ENCODE results near the gene ELF5. TPM values are rescaled to one million over a fixed set of nuclear protein-coding genes. Genes with fewer than 3 reads are reported as not detected.

ELF5 gene
- polyA plus RNA-seq, 1 donor from 2014 or later = not detected

DNA sequence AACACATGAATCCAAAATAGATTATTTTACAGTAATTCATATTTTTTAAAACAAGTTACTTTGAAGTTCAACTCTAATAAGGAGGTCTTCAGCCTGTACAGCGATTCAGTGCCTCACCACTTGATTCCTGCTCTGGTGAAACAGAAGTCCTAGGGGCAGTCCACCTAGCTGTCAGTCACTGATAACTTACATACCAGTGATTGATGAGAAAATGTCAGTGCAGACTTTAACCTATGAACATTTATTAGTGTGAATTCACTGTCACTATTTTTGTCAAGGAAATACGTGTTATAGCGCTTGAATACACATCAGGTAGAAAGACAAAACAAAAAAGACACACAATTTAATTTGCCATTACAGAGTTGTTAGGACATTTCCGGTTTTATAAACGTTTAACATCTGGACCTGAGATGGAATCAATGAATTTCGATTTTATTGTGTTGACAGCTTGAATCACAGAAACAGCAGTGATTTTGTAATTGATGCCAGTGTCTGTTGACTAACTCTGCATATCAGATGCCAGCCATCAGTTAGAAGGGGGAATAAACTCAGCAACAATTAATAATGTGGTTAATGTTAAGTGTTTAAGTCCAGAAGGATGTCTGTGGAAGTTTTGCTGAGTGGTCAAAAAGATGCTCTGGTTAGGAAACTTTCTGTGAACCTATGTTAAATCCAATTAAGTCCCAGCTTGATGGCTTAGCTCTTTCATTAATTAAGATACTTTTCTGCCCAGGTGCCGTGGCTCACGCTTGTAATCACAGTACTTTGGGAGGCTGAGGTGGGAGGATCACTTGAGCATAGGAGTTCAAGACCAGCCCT, 34.5 kb downstream of the ELF5 start:
- Histone ChIP-seq H3K4me3 (ENCODE audit: low read length) (no peak overlapping the region), H4K20me1 (ENCODE audit: insufficient read depth) (no peaks in the 10 kb centered on the region), H3F3A (ENCODE audit: insufficient read depth, low read length, poor library complexity, severe bottlenecking) (no peaks in the 10 kb centered on the region), H3K4me2 (ENCODE audit: low read length) (no peak overlapping the region), H3K9ac (ENCODE audit: low read length) (no peak overlapping the region), H3K27ac (ENCODE audit: low read length) (no peak overlapping the region), H3K9me3 (ENCODE audit: low read length) (no peaks in the 10 kb centered on the region), H2AFZ (ENCODE audit: low read depth, low read length) (no peak overlapping the region), H3K9me2 (ENCODE audit: insufficient read depth, low read length) (no peaks in the 10 kb centered on the region), H3K27me3 (ENCODE audit: insufficient read depth, low read depth, low read length) (no peaks in the 10 kb centered on the region), H3K79me2 (replicated peaks; ENCODE audit: insufficient read depth, low read length) (no peaks in the 10 kb centered on the region), H3K36me3 (ENCODE audit: insufficient read depth, low read length) (no peaks in the 10 kb centered on the region)
- TF ChIP-seq, protein P1, sequence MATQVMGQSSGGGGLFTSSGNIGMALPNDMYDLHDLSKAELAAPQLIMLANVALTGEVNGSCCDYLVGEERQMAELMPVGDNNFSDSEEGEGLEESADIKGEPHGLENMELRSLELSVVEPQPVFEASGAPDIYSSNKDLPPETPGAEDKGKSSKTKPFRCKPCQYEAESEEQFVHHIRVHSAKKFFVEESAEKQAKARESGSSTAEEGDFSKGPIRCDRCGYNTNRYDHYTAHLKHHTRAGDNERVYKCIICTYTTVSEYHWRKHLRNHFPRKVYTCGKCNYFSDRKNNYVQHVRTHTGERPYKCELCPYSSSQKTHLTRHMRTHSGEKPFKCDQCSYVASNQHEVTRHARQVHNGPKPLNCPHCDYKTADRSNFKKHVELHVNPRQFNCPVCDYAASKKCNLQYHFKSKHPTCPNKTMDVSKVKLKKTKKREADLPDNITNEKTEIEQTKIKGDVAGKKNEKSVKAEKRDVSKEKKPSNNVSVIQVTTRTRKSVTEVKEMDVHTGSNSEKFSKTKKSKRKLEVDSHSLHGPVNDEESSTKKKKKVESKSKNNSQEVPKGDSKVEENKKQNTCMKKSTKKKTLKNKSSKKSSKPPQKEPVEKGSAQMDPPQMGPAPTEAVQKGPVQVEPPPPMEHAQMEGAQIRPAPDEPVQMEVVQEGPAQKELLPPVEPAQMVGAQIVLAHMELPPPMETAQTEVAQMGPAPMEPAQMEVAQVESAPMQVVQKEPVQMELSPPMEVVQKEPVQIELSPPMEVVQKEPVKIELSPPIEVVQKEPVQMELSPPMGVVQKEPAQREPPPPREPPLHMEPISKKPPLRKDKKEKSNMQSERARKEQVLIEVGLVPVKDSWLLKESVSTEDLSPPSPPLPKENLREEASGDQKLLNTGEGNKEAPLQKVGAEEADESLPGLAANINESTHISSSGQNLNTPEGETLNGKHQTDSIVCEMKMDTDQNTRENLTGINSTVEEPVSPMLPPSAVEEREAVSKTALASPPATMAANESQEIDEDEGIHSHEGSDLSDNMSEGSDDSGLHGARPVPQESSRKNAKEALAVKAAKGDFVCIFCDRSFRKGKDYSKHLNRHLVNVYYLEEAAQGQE (IDR thresholded peaks at IDR 0.05; ENCODE audit: borderline replicate concordance) = no peak
- TF ChIP-seq MXI1 (conservative IDR thresholded peaks at IDR 0.05; ENCODE audit: poor library complexity, severe bottlenecking) (no peak), TAF1 (IDR thresholded peaks at IDR 0.05; ENCODE audit: low read depth) (no peak), EZH2 (IDR thresholded peaks at IDR 0.05; ENCODE audit: borderline replicate concordance, insufficient read depth, low read length, poor library complexity, severe bottlenecking) (no peak), POLR2AphosphoS5 (IDR thresholded peaks at IDR 0.05) (no peak), EP300 (conservative IDR thresholded peaks at IDR 0.05; ENCODE audit: poor library complexity, severe bottlenecking) (no peak), RAD21 (conservative IDR thresholded peaks at IDR 0.05) (no peak), SMC3 (conservative IDR thresholded peaks at IDR 0.05; ENCODE audit: poor library complexity) (no peak)
- TF ChIP-seq, protein P2, sequence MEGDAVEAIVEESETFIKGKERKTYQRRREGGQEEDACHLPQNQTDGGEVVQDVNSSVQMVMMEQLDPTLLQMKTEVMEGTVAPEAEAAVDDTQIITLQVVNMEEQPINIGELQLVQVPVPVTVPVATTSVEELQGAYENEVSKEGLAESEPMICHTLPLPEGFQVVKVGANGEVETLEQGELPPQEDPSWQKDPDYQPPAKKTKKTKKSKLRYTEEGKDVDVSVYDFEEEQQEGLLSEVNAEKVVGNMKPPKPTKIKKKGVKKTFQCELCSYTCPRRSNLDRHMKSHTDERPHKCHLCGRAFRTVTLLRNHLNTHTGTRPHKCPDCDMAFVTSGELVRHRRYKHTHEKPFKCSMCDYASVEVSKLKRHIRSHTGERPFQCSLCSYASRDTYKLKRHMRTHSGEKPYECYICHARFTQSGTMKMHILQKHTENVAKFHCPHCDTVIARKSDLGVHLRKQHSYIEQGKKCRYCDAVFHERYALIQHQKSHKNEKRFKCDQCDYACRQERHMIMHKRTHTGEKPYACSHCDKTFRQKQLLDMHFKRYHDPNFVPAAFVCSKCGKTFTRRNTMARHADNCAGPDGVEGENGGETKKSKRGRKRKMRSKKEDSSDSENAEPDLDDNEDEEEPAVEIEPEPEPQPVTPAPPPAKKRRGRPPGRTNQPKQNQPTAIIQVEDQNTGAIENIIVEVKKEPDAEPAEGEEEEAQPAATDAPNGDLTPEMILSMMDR (IDR thresholded peaks at IDR 0.05; ENCODE audit: poor library complexity, severe bottlenecking) = no peak

DNA sequence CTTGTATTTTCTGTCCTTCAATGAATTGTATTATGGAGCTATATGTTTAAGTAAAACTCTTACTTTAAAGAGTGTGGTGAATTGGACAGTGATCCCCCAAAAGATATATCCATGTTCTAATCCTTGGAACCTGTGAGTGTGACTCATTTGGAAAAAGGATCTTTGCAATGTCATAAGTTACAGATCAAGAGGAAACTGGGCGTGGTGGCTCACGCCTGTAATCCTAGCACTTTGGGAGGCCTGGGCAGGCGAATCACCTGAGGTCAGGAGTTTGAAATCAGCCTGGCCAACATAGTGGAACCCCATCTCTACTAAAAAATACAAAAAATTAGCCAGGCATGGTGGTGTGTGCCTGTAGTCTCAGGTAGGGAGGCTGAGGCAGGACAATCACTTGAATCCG, 36.7 kb downstream of the ELF5 start:
- Histone ChIP-seq H3K27ac (ENCODE audit: low read length) (no peak overlapping the region), H3K36me3 (ENCODE audit: insufficient read depth, low read length) (no peaks in the 10 kb centered on the region), H3K9me2 (ENCODE audit: insufficient read depth, low read length) (no peaks in the 10 kb centered on the region), H3K27me3 (ENCODE audit: insufficient read depth, low read depth, low read length) (no peaks in the 10 kb centered on the region), H2AFZ (ENCODE audit: low read depth, low read length) (no peak overlapping the region), H3K79me2 (replicated peaks; ENCODE audit: insufficient read depth, low read length) (no peaks in the 10 kb centered on the region), H3K9me3 (ENCODE audit: low read length) (no peaks in the 10 kb centered on the region), H3K4me2 (ENCODE audit: low read length) (no peak overlapping the region), H3K9ac (ENCODE audit: low read length) (no peak overlapping the region), H3F3A (ENCODE audit: insufficient read depth, low read length, poor library complexity, severe bottlenecking) (no peaks in the 10 kb centered on the region), H4K20me1 (ENCODE audit: insufficient read depth) (no peaks in the 10 kb centered on the region), H3K4me3 (ENCODE audit: low read length) (no peak overlapping the region)
- TF ChIP-seq, protein P2 (IDR thresholded peaks at IDR 0.05; ENCODE audit: poor library complexity, severe bottlenecking) = no peak
- TF ChIP-seq, protein P1 (IDR thresholded peaks at IDR 0.05; ENCODE audit: borderline replicate concordance) = no peak
- no peak for TF ChIP-seq MXI1 (conservative IDR thresholded peaks at IDR 0.05; ENCODE audit: poor library complexity, severe bottlenecking)
- TF ChIP-seq EP300 (conservative IDR thresholded peaks at IDR 0.05; ENCODE audit: poor library complexity, severe bottlenecking) = no peak
- no peak for TF ChIP-seq TAF1 (IDR thresholded peaks at IDR 0.05; ENCODE audit: low read depth)
- TF ChIP-seq RAD21 (conservative IDR thresholded peaks at IDR 0.05) = no peak

Measured in neural cell (in vitro differentiated cells).